ENCODE data around the gene IFT80. TPM values are rescaled to one million over a fixed set of nuclear protein-coding genes. Genes with fewer than 3 reads are reported as not detected.
A peak's percentile ranks its signal among the peaks of the same experiment; 100 is the strongest.

The IFT80 gene
- total RNA-seq, 2 experiments from 2014 or later = 16.1 to 18.2 TPM

GRCh38 chr3:160224256-160224655 is 174.8 kb downstream of the IFT80 start:
- H3K27me3 ChIP-seq (ENCODE audit: control insufficient read depth in 1 of 2, insufficient read depth in 2 of 2, low read length in 2 of 2) = peaks cover 29 to 67% of the 10 kb centered on the region in 2 experiments
- Mint-ChIP-seq H3K36me3 (ENCODE audit: low read depth) (no peaks in the 10 kb centered on the region), H3K4me3 (peak overlapping the region; percentile 85), H3K9me3 (no peaks in the 10 kb centered on the region), H3K27me3 (peaks cover 71% of the 10 kb centered on the region), H3K4me1 (ENCODE audit: low read depth) (peaks cover 21% of the 10 kb centered on the region), H3K27ac (no peak overlapping the region)
- no peaks in the 10 kb centered on the region for H3K36me3 ChIP-seq (ENCODE audit: insufficient read depth, low read length)
- DNase-seq (peak in 2 of 14 experiments; percentile 4 to 6), ATAC-seq (ENCODE audit: poor library complexity) (no peak)
- H3K27ac ChIP-seq (ENCODE audit: low read depth in 1 of 2, low read length in 2 of 2) = no peak overlapping the region
- no peak overlapping the region for H3K4me3 ChIP-seq (ENCODE audit: low read length)
- peaks cover 0 to 10% of the 10 kb centered on the region in 2 experiments for H3K9me3 ChIP-seq (ENCODE audit: control insufficient read depth in 1 of 2, insufficient read depth in 1 of 2, low read length in 2 of 2)
- ChIA-PET POLR2A (no interaction called here), CTCF (interaction anchor here (0.7 kb wide), 1 partner anchor 324 kb away, joined by 3 read pairs; no protein-coding TSS in a partner anchor)
- intact Hi-C loops (cut with DNase I, micrococcal nuclease) = no loop called here
- peaks cover 24% of the 10 kb centered on the region for H3K4me1 ChIP-seq (ENCODE audit: insufficient read depth, low read length)
- no peak for TF ChIP-seq CTCF (IDR thresholded peaks at IDR 0.05)

GRCh38 chr3:160221019-160221418 is 178.0 kb downstream of the IFT80 start:
- H3K27ac Mint-ChIP-seq = no peak overlapping the region
- H3K4me1 Mint-ChIP-seq (ENCODE audit: low read depth) = peaks cover 14% of the 10 kb centered on the region
- H3K9me3 Mint-ChIP-seq = no peaks in the 10 kb centered on the region
- H3K36me3 Mint-ChIP-seq (ENCODE audit: low read depth) = no peaks in the 10 kb centered on the region
- Histone ChIP-seq H3K9me3 (ENCODE audit: control insufficient read depth in 1 of 2, insufficient read depth in 1 of 2, low read length in 2 of 2) (peaks cover 0 to 4% of the 10 kb centered on the region in 2 experiments), H3K36me3 (ENCODE audit: insufficient read depth, low read length) (no peaks in the 10 kb centered on the region), H3K27ac (ENCODE audit: low read depth in 1 of 2, low read length in 2 of 2) (no peak overlapping the region), H3K4me3 (ENCODE audit: low read length) (no peak overlapping the region), H3K4me1 (ENCODE audit: insufficient read depth, low read length) (peaks cover 15% of the 10 kb centered on the region), H3K27me3 (ENCODE audit: control insufficient read depth in 1 of 2, insufficient read depth in 2 of 2, low read length in 2 of 2) (peaks cover 28 to 60% of the 10 kb centered on the region in 2 experiments)
- CTCF ChIA-PET = no interaction called here
- ATAC-seq (ENCODE audit: poor library complexity) (no peak), DNase-seq (no peak)
- H3K4me3 Mint-ChIP-seq = no peak overlapping the region
- POLR2A ChIA-PET = no interaction called here
- intact Hi-C loops (cut with DNase I, micrococcal nuclease) = no loop called here
- H3K27me3 Mint-ChIP-seq = peaks cover 64% of the 10 kb centered on the region
- no peak for TF ChIP-seq CTCF (IDR thresholded peaks at IDR 0.05)

GRCh38 chr3:160220038-160220437 is 179.0 kb downstream of the IFT80 start:
- Mint-ChIP-seq H3K36me3 (ENCODE audit: low read depth) (no peaks in the 10 kb centered on the region), H3K27me3 (peaks cover 65% of the 10 kb centered on the region)
- POLR2A ChIA-PET = no interaction called here

More at GRCh38 chr3:160220038-160220437, 179.0 kb downstream of the IFT80 start:
- CTCF ChIA-PET = no interaction called here
- peaks cover 0 to 2% of the 10 kb centered on the region in 2 experiments for H3K9me3 ChIP-seq (ENCODE audit: control insufficient read depth in 1 of 2, insufficient read depth in 1 of 2, low read length in 2 of 2)
- peaks cover 14% of the 10 kb centered on the region for H3K4me1 Mint-ChIP-seq (ENCODE audit: low read depth)
- H3K27ac ChIP-seq (ENCODE audit: low read depth in 1 of 2, low read length in 2 of 2) = no peak overlapping the region
- no peak for TF ChIP-seq CTCF (IDR thresholded peaks at IDR 0.05)
- H3K27ac Mint-ChIP-seq = no peak overlapping the region
- DNase-seq (no peak), ATAC-seq (ENCODE audit: poor library complexity) (no peak)
- H3K27me3 ChIP-seq (ENCODE audit: control insufficient read depth in 1 of 2, insufficient read depth in 2 of 2, low read length in 2 of 2) = peaks cover 26 to 52% of the 10 kb centered on the region in 2 experiments
- no peak overlapping the region for H3K4me3 Mint-ChIP-seq
- H3K9me3 Mint-ChIP-seq = no peaks in the 10 kb centered on the region
- H3K4me1 ChIP-seq (ENCODE audit: insufficient read depth, low read length) = peaks cover 11% of the 10 kb centered on the region
- no peak overlapping the region for H3K4me3 ChIP-seq (ENCODE audit: low read length)
- intact Hi-C loops (cut with DNase I, micrococcal nuclease) = no loop called here
- no peaks in the 10 kb centered on the region for H3K36me3 ChIP-seq (ENCODE audit: insufficient read depth, low read length)
